ENCODE measurements around the gene C19orf38.
"Not testable (repeated sequence)": the region's sequence is repeated elsewhere in the genome, so short reads cannot be mapped to it uniquely, and the experiment has no call there.

C19orf38 gene

GRCh38 chr19:10852098-10852800 lies 4.0 kb downstream of the C19orf38 start:
- no peak for DNase-seq

- DNase-seq, result no peak
Measured at GRCh38 chr19:10852941-10853340, 4.7 kb downstream of the C19orf38 start.

GRCh38 chr19:10854350-10855089 lies 6.3 kb downstream of the C19orf38 start:
- no peak for DNase-seq

GRCh38 chr19:10855879-10856522 lies 7.8 kb downstream of the C19orf38 start:
- peak; percentile 30 for DNase-seq

GRCh38 chr19:10856899-10857298 lies 8.7 kb downstream of the C19orf38 start:
- not testable (repeated sequence) for DNase-seq

GRCh38 chr19:10858204-10858828 lies 10.1 kb downstream of the C19orf38 start:
- DNase-seq, result no peak

GRCh38 chr19:10861103-10861651 lies 13.0 kb downstream of the C19orf38 start:
- DNase-seq, result peak; percentile 34

GRCh38 chr19:10862561-10863106 lies 14.4 kb downstream of the C19orf38 start:
- no peak for DNase-seq

GRCh38 chr19:10863107-10863717 lies 15.0 kb downstream of the C19orf38 start:
- DNase-seq, result no peak

- DNase-seq, result peak; percentile 89
Measured at GRCh38 chr19:10864538-10864899, 16.3 kb downstream of the C19orf38 start.

GRCh38 chr19:10866495-10866894 lies 18.3 kb downstream of the C19orf38 start:
- no peak for DNase-seq

- DNase-seq, result no peak
Measured at GRCh38 chr19:10868872-10869547, 20.8 kb downstream of the C19orf38 start.

GRCh38 chr19:10869872-10870311 lies 21.7 kb downstream of the C19orf38 start:
- DNase-seq, result not testable (repeated sequence)

- no peak for DNase-seq
Measured at GRCh38 chr19:10870501-10870954, 22.3 kb downstream of the C19orf38 start.

- DNase-seq, result peak; percentile 100
Measured at GRCh38 chr19:10870955-10871603, 22.9 kb downstream of the C19orf38 start, which contains the start of gene CARM1. CARM1 (plus strand) TSS chr19:10871553; CDS start chr19:10871703, 150 bp downstream.

- peak; percentile 43 for DNase-seq
Measured at GRCh38 chr19:10871711-10872545, 23.7 kb downstream of the C19orf38 start.

GRCh38 chr19:10872546-10873107 lies 24.4 kb downstream of the C19orf38 start:
- no peak for DNase-seq

GRCh38 chr19:10874024-10874423 lies 25.8 kb downstream of the C19orf38 start:
- DNase-seq, result no peak

GRCh38 chr19:10876459-10877240 lies 28.4 kb downstream of the C19orf38 start:
- no peak for DNase-seq

Data from CD4-positive, alpha-beta T cell treated with Interleukin-6 for 4 hours (primary cell).